ENCODE results near the gene FARP1. TPM values are rescaled to one million over a fixed set of nuclear protein-coding genes. Genes with fewer than 3 reads are reported as not detected.

FARP1 gene
- total and polyA plus RNA-seq, 2 of the 13 experiments (the other 11 are each of a cell fraction or from before 2014, with no cell fraction given), result 70.6 to 126 TPM

- peak; percentile 68 for TF ChIP-seq STAG1 (CRISPR knock-in tag; IDR thresholded peaks at IDR 0.05)
- peak; percentile 28; the same call in 1 of the 2 replicates for TF ChIP-seq ZFP91 (CRISPR knock-in tag; IDR thresholded peaks at IDR 0.05; ENCODE audit: borderline replicate concordance)
- TF ChIP-seq CTCF (CRISPR knock-in tag; IDR thresholded peaks at IDR 0.05), result peak; percentile 54
- TF ChIP-seq SALL1 (CRISPR knock-in tag; IDR thresholded peaks at IDR 0.05), result no peak
- TF ChIP-seq ZNF225 (CRISPR knock-in tag; IDR thresholded peaks at IDR 0.05), result 0 out of 2 replicates have a peak, but pooled peaks have one; percentile 9
Measured at GRCh38 chr13:98482476-98483444, 339.9 kb downstream of the FARP1 start (continued).

Measured in HepG2 (cell line).